GM20000 (cell line): ENCODE data around the gene DOP1B.
"Not testable (repeated sequence)": the region's sequence is repeated elsewhere in the genome, so short reads cannot be mapped to it uniquely, and the experiment has no call there.

ENCODE experiments used
- DNase-seq: peaks from one replicate; pipeline ENCODE4 v3.0.0; 2012; ENCODE audit warnings: low spot score
- CTCF ChIP-seq: IDR thresholded peaks from 2 replicates; pipeline ENCODE4 v1.5.1; 2012; ENCODE audit warnings: mild to moderate bottlenecking, control low read depth; ENCODE audit errors: extremely low read depth, missing control alignments

DOP1B gene

GRCh38 chr21:36190736-36191135 lies 34.1 kb downstream of the DOP1B start:
- no peak for TF ChIP-seq CTCF
- DNase-seq, result no peak

GRCh38 chr21:36193200-36193599 lies 36.6 kb downstream of the DOP1B start:
- DNase-seq, result no peak
- no peak for TF ChIP-seq CTCF

GRCh38 chr21:36194024-36194423 lies 37.4 kb downstream of the DOP1B start:
- TF ChIP-seq CTCF, result no peak

GRCh38 chr21:36195613-36196012 lies 39.0 kb downstream of the DOP1B start:
- TF ChIP-seq CTCF, result no peak
- DNase-seq, result no peak

More at GRCh38 chr21:36194024-36194423, 37.4 kb downstream of the DOP1B start:
- no peak for DNase-seq

DNA sequence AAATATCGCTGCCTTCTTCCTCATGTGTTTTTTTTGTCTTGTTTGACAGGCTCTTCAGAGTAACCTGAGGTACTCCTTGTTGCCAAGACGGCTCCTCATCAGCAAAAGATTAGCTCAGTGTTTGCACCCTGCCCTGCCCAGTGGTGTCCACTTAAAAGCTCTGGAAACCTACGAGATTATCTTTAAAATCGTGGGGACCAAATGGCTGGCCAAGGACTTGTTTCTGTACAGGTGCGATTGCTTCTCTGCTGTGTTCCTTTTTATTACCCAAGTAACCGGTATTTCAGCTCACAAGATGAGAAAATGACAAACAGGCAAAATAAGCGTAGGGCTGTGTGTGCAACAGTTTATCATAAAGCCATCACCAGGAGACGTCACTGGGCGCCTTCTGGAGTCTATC lies 42.4 kb downstream of the DOP1B start:
- DNase-seq, result no peak
- TF ChIP-seq CTCF, result no peak

DNA sequence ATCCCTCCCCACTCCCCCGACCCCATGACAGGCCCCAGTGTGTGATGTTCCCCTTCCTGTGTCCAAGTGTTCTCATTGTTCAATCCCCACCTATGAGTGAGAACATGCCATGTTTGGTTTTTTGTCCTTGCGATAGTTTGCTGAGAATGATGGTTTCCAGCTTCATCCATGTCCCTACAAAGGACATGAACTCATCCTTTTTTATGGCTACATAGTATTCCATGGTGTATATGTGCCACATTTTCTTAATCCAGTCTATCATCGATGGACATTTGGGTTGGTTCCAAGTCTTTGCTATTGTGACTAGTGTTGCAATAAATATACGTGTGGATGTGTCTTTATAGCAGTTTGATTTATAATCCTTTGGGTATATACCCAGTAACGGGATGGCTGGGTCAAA lies 43.0 kb downstream of the DOP1B start:
- DNase-seq, result not testable (repeated sequence)

DNA sequence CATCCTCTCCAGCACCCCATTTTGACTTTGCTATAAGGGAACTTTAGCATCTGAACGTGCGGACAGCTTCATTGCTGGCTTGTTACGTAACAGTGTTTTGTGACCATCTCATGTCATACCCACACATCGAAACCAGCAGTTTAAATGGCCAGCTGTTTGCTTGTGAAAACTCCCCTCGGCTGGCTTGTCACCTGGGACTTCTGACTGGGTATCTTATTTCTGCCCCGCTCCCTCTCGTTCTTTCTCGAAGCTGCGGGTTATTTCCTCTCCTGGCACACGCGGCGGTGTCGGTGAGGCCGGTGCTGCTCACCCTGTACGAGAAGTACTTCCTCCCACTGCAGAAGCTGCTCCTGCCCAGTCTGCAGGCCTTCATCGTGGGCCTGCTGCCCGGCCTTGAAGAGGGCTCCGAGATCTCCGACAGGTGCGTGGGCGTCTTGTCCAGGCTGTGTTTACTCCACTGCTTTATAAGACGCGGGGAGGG lies 43.5 kb downstream of the DOP1B start:
- no peak for TF ChIP-seq CTCF
- no peak for DNase-seq

DNA sequence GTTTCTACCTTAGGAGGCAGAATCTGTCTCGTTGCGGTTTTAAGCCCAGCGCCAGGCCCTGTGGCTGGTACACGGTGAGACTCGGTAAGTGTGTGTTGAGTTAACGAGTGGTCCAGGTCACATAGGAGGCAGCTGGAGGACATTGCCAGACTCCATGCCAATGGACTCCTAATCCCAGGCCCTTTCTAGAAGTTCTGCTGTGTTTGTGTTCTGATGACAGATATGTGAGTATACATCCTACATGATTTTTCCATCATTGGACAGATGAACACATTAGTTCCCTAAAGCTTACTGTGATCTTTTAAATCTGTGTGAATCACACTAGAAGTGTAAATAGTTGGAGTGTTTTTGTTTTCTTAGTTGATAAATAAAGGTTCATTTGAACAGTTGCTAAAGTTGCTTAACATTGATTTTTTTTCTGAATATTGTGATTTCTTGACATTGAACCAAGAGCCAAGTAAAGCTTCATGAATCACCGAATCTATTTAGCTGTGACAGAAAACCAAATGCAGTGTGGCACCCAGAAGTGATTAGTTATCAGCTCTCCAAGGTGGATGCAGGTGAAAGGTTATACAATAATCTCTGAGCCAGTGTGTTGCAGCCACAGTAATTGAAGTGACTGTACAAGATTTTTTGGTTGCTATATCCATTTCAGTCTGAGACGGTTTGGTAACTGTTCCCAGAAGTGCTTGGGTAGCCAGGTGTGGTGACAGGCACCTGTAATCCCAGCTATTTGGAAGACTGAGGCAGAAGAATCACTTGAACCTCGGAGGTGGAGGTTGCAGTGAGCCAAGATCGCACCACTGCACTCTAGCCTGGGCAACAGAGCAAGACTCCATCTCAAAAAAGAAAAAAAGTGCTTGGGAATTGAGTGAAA lies 46.3 kb downstream of the DOP1B start:
- TF ChIP-seq CTCF, result no peak
- DNase-seq, result no peak
